Kidney glomerular epithelial cell (primary cell): ENCODE results near the gene SEC23A.

ENCODE experiments used
- DNase-seq: peaks from one replicate; lab custom pipeline; 2025; lab: John Stamatoyannopoulos, UW

The SEC23A gene

DNA sequence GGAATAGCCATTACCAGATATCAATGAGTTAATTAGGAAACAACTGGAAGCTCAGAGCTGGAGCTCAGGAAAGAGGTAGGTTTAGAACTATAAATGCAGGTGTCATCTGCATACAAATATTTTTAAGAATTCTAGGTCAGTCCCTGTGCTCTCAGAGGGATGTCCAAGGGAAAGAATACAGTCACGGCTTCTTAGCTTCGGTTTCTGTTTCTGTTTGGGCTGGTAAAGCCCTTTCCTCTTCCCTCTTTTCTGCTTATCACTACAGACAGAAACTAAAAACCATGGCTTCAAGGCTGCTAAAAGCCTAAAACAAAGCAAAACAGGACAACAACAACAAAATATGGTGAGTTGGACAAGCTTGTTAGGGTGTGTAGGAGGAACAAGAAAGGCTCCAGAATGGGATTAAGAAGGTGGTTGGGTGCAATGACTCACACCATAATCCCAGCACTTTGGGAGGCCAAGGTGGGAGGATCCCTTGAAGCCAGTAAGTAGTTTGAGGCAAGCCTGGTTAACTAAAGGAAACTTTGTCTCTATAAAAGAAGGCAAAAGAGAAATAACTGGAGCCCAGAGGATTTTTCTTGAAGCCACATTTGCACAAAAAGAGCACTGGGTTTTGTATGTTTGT lies 113.0 kb downstream of the SEC23A start:
- DNase-seq, result no peak

DNA sequence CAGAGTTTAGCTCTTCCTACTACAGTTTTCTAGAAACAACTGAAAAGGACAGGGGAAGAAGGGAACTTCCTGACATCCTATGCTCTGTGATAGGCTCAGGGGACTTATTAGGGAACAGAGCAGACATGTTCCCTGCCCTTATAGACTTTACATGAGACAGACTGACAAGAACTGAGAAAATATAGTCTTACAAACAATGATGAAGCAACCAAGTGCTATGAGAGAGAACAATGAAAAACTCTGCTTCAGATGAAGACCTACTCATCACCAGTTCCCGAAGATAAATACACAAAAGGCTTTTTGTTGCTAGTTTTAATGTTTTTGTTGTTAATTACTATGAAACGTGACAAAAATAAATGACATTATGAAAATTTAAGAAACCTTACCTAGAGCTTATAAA lies 115.3 kb downstream of the SEC23A start:
- no peak for DNase-seq

DNA sequence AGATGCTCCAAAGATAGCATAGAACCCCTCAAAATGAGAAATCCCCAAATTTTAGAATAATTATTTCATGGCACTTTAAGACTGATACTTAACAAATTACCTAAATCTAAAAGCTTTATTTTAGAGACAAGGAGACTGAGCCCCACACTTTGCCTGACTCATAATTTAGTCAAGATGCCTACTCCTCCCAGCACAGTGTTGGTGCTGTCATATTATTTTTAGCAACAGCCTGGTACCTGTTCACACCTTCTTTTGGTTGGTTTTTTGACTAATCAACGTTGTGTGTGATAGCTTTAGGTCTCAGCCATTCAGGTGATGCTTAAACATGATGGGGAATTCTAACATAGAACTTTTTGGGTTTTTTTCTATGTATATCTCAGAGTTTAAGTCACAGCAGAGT lies 120.2 kb downstream of the SEC23A start:
- DNase-seq, result no peak

DNA sequence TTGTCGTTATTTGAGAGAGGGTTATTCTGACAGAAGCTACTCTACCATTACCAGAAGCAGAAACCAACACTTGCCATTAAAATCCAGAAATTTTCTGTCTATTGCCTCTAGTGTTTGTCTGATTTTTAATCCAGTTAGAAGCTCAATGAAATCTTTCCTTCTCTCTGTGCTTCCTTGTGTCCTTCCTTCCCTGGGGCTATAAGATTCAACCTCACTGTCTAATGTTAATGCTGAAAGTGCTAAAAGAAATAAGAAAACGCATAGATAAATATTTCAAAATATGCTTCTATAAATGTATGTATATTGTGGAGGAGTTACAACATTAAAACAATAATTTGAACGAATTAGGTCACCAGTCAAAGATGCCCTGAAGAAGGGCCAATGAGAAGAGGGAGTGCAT lies 120.8 kb downstream of the SEC23A start:
- no peak for DNase-seq
